GM18907 (cell line): ENCODE results near the gene NXF2.
"Not testable (repeated sequence)": the region's sequence is repeated elsewhere in the genome, so short reads cannot be mapped to it uniquely, and the experiment has no call there.

Experiments
- ATAC-seq: cut with Tn5 transposase; IDR thresholded peaks from one replicate; pipeline ENCODE4 v1.9.1; 2021; ENCODE audit warnings: mild to moderate bottlenecking, moderate library complexity; ENCODE audit not compliant: unreplicated experiment

The NXF2 gene, protein sequence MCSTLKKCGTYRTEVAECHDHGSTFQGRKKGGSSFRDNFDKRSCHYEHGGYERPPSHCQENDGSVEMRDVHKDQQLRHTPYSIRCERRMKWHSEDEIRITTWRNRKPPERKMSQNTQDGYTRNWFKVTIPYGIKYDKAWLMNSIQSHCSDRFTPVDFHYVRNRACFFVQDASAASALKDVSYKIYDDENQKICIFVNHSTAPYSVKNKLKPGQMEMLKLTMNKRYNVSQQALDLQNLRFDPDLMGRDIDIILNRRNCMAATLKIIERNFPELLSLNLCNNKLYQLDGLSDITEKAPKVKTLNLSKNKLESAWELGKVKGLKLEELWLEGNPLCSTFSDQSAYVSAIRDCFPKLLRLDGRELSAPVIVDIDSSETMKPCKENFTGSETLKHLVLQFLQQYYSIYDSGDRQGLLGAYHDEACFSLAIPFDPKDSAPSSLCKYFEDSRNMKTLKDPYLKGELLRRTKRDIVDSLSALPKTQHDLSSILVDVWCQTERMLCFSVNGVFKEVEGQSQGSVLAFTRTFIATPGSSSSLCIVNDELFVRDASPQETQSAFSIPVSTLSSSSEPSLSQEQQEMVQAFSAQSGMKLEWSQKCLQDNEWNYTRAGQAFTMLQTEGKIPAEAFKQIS

DNA sequence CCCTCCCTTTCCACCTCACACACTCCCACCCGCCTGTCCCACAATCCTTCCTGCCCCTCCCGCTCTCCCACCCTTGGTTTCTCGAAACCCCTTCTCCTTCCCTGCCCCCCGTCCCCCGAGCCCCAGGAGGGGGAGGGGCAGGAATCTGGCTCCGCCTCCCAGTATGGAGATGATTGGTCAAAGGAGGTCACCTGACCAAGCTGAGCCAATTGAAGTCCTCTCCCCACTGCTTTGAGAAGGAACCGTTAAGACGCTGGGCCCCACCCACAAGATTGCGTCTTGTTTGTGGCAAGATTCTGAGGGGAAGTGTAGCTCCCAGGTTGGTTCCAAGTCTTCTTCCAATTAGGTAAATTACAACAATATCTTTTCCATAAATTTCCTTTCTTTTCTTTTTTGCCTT, at the start of gene NXF2:
Gene NXF2 (plus strand): TSS at position 275 of the 400 bp plus-strand sequence. CDS start 59,912 bp downstream, outside the sequence.
- ATAC-seq = not testable (repeated sequence)

GRCh38 chrX:102207940-102208339, 39.0 kb upstream of the NXF2 start:
- not testable (repeated sequence) for ATAC-seq

DNA sequence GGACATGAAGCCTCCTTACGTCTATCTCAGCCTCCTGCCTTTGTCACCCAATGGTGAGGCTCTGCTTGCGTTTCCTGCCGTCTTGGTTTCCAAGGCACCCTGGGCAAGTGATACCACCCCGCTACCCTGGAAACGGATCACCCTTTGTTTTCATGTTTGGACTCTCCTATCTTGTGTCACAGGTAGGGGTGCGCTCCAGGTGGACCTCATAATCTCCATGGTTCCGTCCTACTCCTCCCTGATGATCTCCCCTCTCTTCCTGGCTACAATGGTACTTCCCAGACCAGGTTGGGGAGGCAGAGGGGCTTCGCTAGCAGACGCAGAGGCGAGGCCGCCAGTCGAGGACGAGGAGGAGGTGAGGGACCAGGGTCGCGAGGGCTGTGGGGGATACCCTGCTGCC, 32.0 kb upstream of the NXF2 start, which contains the start of gene TCP11X1:
Gene TCP11X1 (plus strand): TSS at position 316 of the 400 bp plus-strand sequence.
- not testable (repeated sequence) for ATAC-seq

GRCh38 chrX:102216497-102216896, 30.5 kb upstream of the NXF2 start:
- ATAC-seq = not testable (repeated sequence)

- not testable (repeated sequence) for ATAC-seq
These were observed 11.3 kb upstream of the NXF2 start for GRCh38 chrX:102235678-102236077.

GRCh38 chrX:102240265-102240664, 6.7 kb upstream of the NXF2 start:
- not testable (repeated sequence) for ATAC-seq

- ATAC-seq = not testable (repeated sequence)
These were observed 25.3 kb downstream of the NXF2 start for GRCh38 chrX:102272231-102272630.

DNA sequence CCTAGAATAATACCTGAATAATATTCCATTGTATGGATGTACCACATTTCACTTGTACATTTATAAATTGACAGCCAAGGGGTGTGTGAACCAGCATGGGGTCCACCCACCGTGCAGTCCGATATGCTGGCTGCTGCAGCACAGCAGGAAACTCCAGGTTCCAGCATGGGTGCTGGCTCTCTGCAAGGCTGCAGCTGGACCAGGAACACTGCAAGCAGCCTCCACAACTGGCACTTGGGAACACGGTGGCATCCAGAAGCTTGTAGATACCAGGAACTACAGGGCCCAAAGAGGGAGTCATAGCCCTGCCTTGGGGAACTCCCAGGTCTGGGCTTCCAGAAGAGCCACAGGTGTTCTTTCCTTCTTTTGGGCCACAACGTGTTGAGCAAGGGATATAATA, 91.2 kb downstream of the NXF2 start:
- ATAC-seq = no peak

DNA sequence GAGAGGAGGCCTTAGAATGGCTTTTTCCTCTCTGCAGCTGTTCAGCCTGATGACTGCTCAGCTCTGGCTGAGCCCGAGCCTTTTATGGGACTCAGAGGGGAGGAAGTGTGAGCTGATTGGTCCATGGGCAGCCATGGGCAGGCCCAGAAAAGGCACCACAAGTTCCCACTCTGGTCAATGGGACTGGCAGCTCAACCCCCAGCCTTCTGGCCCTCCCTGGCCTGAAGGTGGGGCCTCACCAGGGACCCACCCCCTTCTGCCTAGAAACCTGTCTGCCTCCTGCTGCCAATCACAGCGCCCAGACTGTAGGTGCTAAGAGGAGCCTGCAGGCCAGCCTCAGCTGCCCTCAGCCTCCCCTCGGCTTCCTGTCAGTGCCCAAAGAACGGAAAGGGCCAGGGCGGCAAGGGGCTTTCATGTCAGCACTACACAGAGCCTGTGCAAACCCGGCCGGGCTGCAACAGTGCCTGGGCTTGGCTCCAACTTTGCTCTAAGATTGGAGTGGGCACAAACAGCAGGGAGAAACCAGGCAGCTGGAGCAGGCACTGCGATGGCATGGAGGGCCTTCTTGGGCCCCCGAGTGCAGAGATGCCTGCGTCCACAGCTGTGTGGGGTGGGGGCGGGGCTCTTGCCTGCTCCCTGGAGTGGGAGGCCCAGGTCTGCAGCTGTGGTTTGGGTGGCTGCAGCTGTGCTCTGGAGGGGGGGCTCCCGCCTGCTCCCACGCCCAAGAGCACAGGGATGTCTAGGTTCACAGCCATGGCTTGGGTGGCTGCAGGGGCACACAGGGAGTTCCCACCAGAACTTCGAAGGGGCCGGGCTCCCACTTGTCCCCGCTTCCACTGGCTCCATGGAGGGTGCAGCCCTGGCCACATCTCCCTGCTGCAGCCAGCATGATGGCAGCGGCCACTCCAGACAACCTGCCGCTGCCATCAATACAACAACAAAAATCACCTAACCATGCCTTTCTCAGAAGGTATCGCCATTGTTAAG, 92.6 kb downstream of the NXF2 start:
- no peak for ATAC-seq

DNA sequence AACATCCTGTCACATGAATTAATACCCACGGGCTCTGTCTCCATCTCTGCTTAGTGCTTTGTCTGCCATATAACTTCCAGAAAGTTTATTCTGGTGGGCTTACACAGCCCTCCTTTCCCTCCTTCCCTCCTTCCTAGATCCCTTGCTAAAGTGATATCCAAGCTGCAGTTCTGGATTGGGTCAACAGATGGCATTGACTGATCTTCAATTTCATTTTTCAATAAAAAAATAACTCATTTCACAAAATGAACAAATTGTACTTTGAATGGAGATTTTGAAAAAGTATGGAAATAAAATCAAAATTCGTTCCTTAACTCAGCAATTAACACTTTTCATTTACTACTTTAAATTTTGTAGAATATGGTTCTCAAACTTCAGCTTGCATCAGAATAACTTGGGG, 94.9 kb downstream of the NXF2 start:
- no peak for ATAC-seq

GRCh38 chrX:102345916-102346315, 98.9 kb downstream of the NXF2 start:
- peak; percentile 74 for ATAC-seq
